HS-27A (cell line): ENCODE results near the gene GH1.
"Not testable (repeated sequence)": the region's sequence is repeated elsewhere in the genome, so short reads cannot be mapped to it uniquely, and the experiment has no call there.

Source experiments
- DNase-seq: peaks from one replicate; pipeline ENCODE4 v3.0.0-alpha.2; 2012; ENCODE audit warnings: low read depth, missing footprints

GH1 gene

GRCh38 chr17:63918789-63919305 lies at the start of gene GH1:
TSS of gene GH1 (minus strand) at chr17:63918839. CDS start at chr17:63918776, 63 bp downstream.
- not testable (repeated sequence) for DNase-seq

- no peak for DNase-seq
Measured at GRCh38 chr17:63967953-63968352, 49.3 kb upstream of the GH1 start.

GRCh38 chr17:63966646-63967264 lies 48.1 kb upstream of the GH1 start:
- no peak for DNase-seq

- no peak for DNase-seq
Measured at GRCh38 chr17:63963123-63963522, 44.5 kb upstream of the GH1 start.

GRCh38 chr17:63962298-63962744 lies 43.7 kb upstream of the GH1 start:
- DNase-seq: no peak

GRCh38 chr17:63961355-63962212 lies 42.9 kb upstream of the GH1 start:
- DNase-seq: no peak

GRCh38 chr17:63960430-63960829 lies 41.8 kb upstream of the GH1 start:
- DNase-seq: no peak

- DNase-seq: no peak
Measured at GRCh38 chr17:63960006-63960405, 41.4 kb upstream of the GH1 start.

GRCh38 chr17:63956296-63956920 lies 37.8 kb upstream of the GH1 start:
- DNase-seq: no peak

GRCh38 chr17:63955791-63956190 lies 37.2 kb upstream of the GH1 start:
- no peak for DNase-seq

GRCh38 chr17:63955232-63955631 lies 36.6 kb upstream of the GH1 start:
- DNase-seq: no peak

- DNase-seq: no peak
Measured at GRCh38 chr17:63954402-63955063, 35.9 kb upstream of the GH1 start.

- DNase-seq: no peak
Measured at GRCh38 chr17:63950940-63951907, 32.6 kb upstream of the GH1 start.

GRCh38 chr17:63949576-63950250 lies 31.1 kb upstream of the GH1 start:
- no peak for DNase-seq

GRCh38 chr17:63948521-63948920 lies 29.9 kb upstream of the GH1 start:
- DNase-seq: no peak

GRCh38 chr17:63947711-63948330 lies 29.2 kb upstream of the GH1 start:
- DNase-seq: no peak

- DNase-seq: no peak
Measured at GRCh38 chr17:63946440-63947363, 28.1 kb upstream of the GH1 start.

- no peak for DNase-seq
Measured at GRCh38 chr17:63945784-63946439, 27.3 kb upstream of the GH1 start.
